Measurements from ENCODE around the gene DOCK4.

Gene DOCK4

DNA sequence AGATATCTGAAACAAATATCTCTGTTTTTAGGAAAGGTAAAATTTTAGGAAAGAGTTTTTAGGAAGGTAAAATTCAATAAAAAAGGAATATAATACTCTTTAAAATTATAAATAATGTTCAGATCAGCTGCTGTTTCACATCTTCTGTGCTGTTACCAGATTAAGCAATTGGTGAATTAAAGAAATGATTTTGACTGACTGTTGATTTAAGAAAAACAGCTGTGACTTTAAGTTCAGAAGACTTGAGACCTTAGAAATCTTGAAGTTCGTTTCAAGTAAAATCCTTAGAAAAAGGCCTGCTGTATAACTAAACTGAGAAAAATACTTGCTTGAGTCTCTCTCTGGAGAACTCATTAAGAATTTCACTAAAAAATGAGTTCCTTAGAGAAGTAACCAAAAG lies 250.6 kb downstream of the DOCK4 start:
- H3K4me2 ChIP-seq (ENCODE audit: low read length, poor library complexity, severe bottlenecking) = no peak overlapping the region
- H3K4me3 ChIP-seq (ENCODE audit: insufficient read depth in 1 of 2, low read depth in 1 of 2, low read length in 2 of 2) = no peak overlapping the region
- peaks cover 0 to 6% of the 10 kb centered on the region in 2 experiments for H3K36me3 ChIP-seq (ENCODE audit: control insufficient read depth in 1 of 2, insufficient read depth in 2 of 2, low read depth in 1 of 2, low read length in 2 of 2)
- H4K91ac ChIP-seq (ENCODE audit: low read length) = no peak overlapping the region
- no CpG with 5 or more reads among the region's 1 CpG for WGBS
- H3K9me3 ChIP-seq (ENCODE audit: control insufficient read depth, low read length) = no peaks in the 10 kb centered on the region
- H2BK15ac ChIP-seq (ENCODE audit: low read depth, poor library complexity, severe bottlenecking) = no peak overlapping the region
- no peak overlapping the region for H2BK120ac ChIP-seq (ENCODE audit: low read depth, low read length)
- no peak overlapping the region for H3K23ac ChIP-seq (ENCODE audit: low read length in 2 of 2)
- H4K8ac ChIP-seq (ENCODE audit: low read length) = no peak overlapping the region
- no peak overlapping the region for H3K14ac ChIP-seq (ENCODE audit: low read length in 2 of 2)
- H3K27ac ChIP-seq (ENCODE audit: low read length, poor library complexity, severe bottlenecking) = no peak overlapping the region
- H2BK5ac ChIP-seq (ENCODE audit: low read depth, low read length, poor library complexity, severe bottlenecking) = no peak overlapping the region
- H3K79me1 ChIP-seq (replicated peaks; ENCODE audit: low read length, poor library complexity, severe bottlenecking) = peaks cover 9% of the 10 kb centered on the region
- DNase-seq = no peak
- H3K27me3 ChIP-seq (ENCODE audit: control insufficient read depth in 1 of 2, insufficient read depth in 1 of 2, low read length in 2 of 2) = no peaks in the 10 kb centered on the region
- no peak overlapping the region for H2AFZ ChIP-seq (ENCODE audit: low read depth, low read length)
- H3K18ac ChIP-seq (ENCODE audit: low read depth in 1 of 2, low read length in 2 of 2) = no peak overlapping the region
- H3K4ac ChIP-seq (ENCODE audit: low read depth in 1 of 2, low read length in 2 of 2) = no peak overlapping the region
- no peak overlapping the region for H2AK5ac ChIP-seq (ENCODE audit: low read length, severe bottlenecking)
- no peak overlapping the region for H2BK12ac ChIP-seq (ENCODE audit: low read length in 2 of 2)
- H3K4me1 ChIP-seq (ENCODE audit: control insufficient read depth, insufficient read depth, low read depth, low read length) = peaks cover 3% of the 10 kb centered on the region
- no peak overlapping the region for H3K9ac ChIP-seq (ENCODE audit: low read length)

DNA sequence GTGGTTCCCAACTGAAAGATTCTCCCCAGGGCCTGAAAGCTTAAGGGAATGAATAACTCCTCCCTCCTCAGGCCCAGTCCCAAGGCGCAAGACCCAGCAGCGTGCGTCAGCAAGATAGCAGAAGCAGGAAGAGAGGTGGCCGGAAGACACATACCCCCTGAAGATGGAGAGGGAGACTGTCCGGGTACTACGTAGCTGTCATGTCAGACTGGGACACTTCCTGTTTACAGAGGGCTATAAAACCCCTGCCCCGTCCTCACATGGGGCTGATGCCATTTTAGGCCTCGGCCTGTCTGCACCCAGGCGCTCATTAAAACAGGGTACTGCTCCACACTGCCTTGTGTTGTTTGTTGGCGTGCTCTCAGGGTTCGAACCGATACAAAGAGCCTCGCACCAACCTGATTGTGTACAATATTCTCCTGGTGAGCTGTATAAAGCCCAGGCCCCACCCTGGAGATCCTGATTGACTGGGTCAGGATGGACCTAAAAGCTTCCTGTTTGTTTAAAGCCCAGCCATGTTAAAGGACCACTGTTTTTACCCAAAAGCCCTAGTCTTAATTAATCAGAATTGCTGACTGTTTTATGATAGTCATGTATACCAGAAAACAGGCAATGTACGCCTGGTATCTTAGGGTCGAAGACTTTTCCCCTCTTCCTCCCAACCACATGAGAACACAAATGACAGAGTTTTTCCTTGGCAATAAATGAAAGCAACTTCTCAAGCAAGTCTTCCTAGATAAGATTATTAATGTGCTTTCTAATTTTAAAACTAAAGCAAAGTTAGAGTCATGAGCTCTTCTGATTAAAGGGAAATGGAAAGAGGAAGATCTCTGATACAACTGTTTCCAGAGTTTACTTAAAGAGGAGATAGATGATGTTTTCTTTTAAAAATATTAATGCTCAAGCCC lies 251.5 kb downstream of the DOCK4 start:
- DNase-seq = peak; percentile 28
- Histone ChIP-seq H3K79me1 (replicated peaks; ENCODE audit: low read length, poor library complexity, severe bottlenecking) (peaks cover 9% of the 10 kb centered on the region), H4K8ac (ENCODE audit: low read length) (peak overlapping the region; percentile 60), H3K23ac (ENCODE audit: low read length in 2 of 2) (no peak overlapping the region), H3K27me3 (ENCODE audit: control insufficient read depth in 1 of 2, insufficient read depth in 1 of 2, low read length in 2 of 2) (no peaks in the 10 kb centered on the region), H3K4me3 (ENCODE audit: insufficient read depth in 1 of 2, low read depth in 1 of 2, low read length in 2 of 2) (no peak overlapping the region), H2BK120ac (ENCODE audit: low read depth, low read length) (no peak overlapping the region), H4K91ac (ENCODE audit: low read length) (peak overlapping the region; percentile 44), H3K9me3 (ENCODE audit: control insufficient read depth, low read length) (no peaks in the 10 kb centered on the region), H3K27ac (ENCODE audit: low read length, poor library complexity, severe bottlenecking) (no peak overlapping the region), H3K9ac (ENCODE audit: low read length) (no peak overlapping the region), H3K4ac (ENCODE audit: low read depth in 1 of 2, low read length in 2 of 2) (peak overlapping the region in 1 of 2 experiments; percentile 33), H2BK5ac (ENCODE audit: low read depth, low read length, poor library complexity, severe bottlenecking) (no peak overlapping the region), H3K14ac (ENCODE audit: low read length in 2 of 2) (no peak overlapping the region), H2BK15ac (ENCODE audit: low read depth, poor library complexity, severe bottlenecking) (no peak overlapping the region), H3K4me1 (ENCODE audit: control insufficient read depth, insufficient read depth, low read depth, low read length) (peaks cover 3% of the 10 kb centered on the region), H3K36me3 (ENCODE audit: control insufficient read depth in 1 of 2, insufficient read depth in 2 of 2, low read depth in 1 of 2, low read length in 2 of 2) (peaks cover 0 to 6% of the 10 kb centered on the region in 2 experiments), H3K18ac (ENCODE audit: low read depth in 1 of 2, low read length in 2 of 2) (peak overlapping the region; percentile 64 to 86), H3K4me2 (ENCODE audit: low read length, poor library complexity, severe bottlenecking) (no peak overlapping the region), H2AFZ (ENCODE audit: low read depth, low read length) (peak overlapping the region; percentile 54), H2AK5ac (ENCODE audit: low read length, severe bottlenecking) (no peak overlapping the region), H2BK12ac (ENCODE audit: low read length in 2 of 2) (peak overlapping the region in 1 of 2 experiments; percentile 59)
- WGBS = 62% methylated on average over 15 of the region's 15 CpGs

DNA sequence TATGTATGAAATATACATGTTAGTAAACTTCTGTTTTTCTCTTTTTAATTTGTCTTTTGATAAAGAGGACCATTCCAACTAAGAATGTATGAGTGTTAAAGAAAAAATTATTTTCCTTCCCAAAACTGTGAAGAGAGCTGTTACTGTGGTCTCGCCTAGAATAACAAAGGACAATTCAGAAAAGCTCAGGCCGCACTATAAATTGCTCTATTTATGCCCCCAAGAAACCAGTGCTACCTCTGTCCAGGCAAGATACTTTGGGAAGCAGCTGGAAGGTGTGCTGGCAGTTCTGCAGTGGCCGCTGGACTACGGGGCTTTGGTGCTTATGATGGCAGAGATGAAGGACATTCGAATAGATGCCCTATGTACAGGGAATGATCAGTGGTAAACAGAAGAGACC lies 252.1 kb downstream of the DOCK4 start:
- peak overlapping the region; percentile 33 to 47 for H3K4ac ChIP-seq (ENCODE audit: low read depth in 1 of 2, low read length in 2 of 2)

DNA sequence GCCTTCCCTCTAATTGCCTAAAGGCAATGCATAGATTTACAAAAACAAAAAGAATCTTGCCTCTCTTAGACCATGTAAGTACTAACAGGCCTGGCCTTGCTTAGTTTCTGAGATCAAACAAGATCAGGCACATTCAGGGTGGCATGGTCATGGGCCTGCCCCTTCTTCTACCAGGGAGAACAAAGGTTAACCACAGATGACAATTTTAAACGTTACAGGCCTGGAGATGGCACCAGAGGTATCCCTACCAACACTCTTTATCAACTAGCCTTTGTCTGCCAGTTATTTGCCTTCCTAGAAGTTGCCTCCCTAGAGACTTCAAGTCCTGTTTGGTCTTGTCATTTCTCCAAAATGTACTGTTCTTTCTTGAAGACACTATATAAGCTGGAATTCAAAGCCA lies 252.6 kb downstream of the DOCK4 start:
- peak; percentile 8 for DNase-seq
- Histone ChIP-seq H3K36me3 (ENCODE audit: control insufficient read depth in 1 of 2, insufficient read depth in 2 of 2, low read depth in 1 of 2, low read length in 2 of 2) (peaks cover 0 to 6% of the 10 kb centered on the region in 2 experiments), H3K9ac (ENCODE audit: low read length) (no peak overlapping the region), H2BK5ac (ENCODE audit: low read depth, low read length, poor library complexity, severe bottlenecking) (no peak overlapping the region), H3K4me1 (ENCODE audit: control insufficient read depth, insufficient read depth, low read depth, low read length) (no peaks in the 10 kb centered on the region), H3K23ac (ENCODE audit: low read length in 2 of 2) (no peak overlapping the region), H4K91ac (ENCODE audit: low read length) (no peak overlapping the region), H3K18ac (ENCODE audit: low read depth in 1 of 2, low read length in 2 of 2) (no peak overlapping the region), H2AFZ (ENCODE audit: low read depth, low read length) (no peak overlapping the region), H3K9me3 (ENCODE audit: control insufficient read depth, low read length) (no peaks in the 10 kb centered on the region), H3K27ac (ENCODE audit: low read length, poor library complexity, severe bottlenecking) (no peak overlapping the region), H3K27me3 (ENCODE audit: control insufficient read depth in 1 of 2, insufficient read depth in 1 of 2, low read length in 2 of 2) (no peaks in the 10 kb centered on the region), H3K14ac (ENCODE audit: low read length in 2 of 2) (no peak overlapping the region), H2BK12ac (ENCODE audit: low read length in 2 of 2) (no peak overlapping the region), H2AK5ac (ENCODE audit: low read length, severe bottlenecking) (no peak overlapping the region), H2BK15ac (ENCODE audit: low read depth, poor library complexity, severe bottlenecking) (no peak overlapping the region), H3K4me3 (ENCODE audit: insufficient read depth in 1 of 2, low read depth in 1 of 2, low read length in 2 of 2) (no peak overlapping the region), H3K4ac (ENCODE audit: low read depth in 1 of 2, low read length in 2 of 2) (no peak overlapping the region), H2BK120ac (ENCODE audit: low read depth, low read length) (no peak overlapping the region), H3K4me2 (ENCODE audit: low read length, poor library complexity, severe bottlenecking) (no peak overlapping the region), H4K8ac (ENCODE audit: low read length) (no peak overlapping the region), H3K79me1 (replicated peaks; ENCODE audit: low read length, poor library complexity, severe bottlenecking) (peaks cover 8% of the 10 kb centered on the region)
- WGBS = 4% methylated on average over 1 of the region's 1 CpG

More for the DNA sequence above, 252.1 kb downstream of the DOCK4 start:
- no peak overlapping the region for H3K4me2 ChIP-seq (ENCODE audit: low read length, poor library complexity, severe bottlenecking)
- H3K27me3 ChIP-seq (ENCODE audit: control insufficient read depth in 1 of 2, insufficient read depth in 1 of 2, low read length in 2 of 2) = no peaks in the 10 kb centered on the region
- no peak overlapping the region for H3K9ac ChIP-seq (ENCODE audit: low read length)
- H3K14ac ChIP-seq (ENCODE audit: low read length in 2 of 2) = no peak overlapping the region
- peaks cover 0 to 6% of the 10 kb centered on the region in 2 experiments for H3K36me3 ChIP-seq (ENCODE audit: control insufficient read depth in 1 of 2, insufficient read depth in 2 of 2, low read depth in 1 of 2, low read length in 2 of 2)
- H2BK12ac ChIP-seq (ENCODE audit: low read length in 2 of 2) = no peak overlapping the region
- 94% methylated on average over 2 of the region's 5 CpGs for WGBS
- H3K4me1 ChIP-seq (ENCODE audit: control insufficient read depth, insufficient read depth, low read depth, low read length) = peaks cover 2% of the 10 kb centered on the region
- no peaks in the 10 kb centered on the region for H3K9me3 ChIP-seq (ENCODE audit: control insufficient read depth, low read length)
- H2AK5ac ChIP-seq (ENCODE audit: low read length, severe bottlenecking) = no peak overlapping the region
- peak overlapping the region in 1 of 2 experiments; percentile 50 for H3K18ac ChIP-seq (ENCODE audit: low read depth in 1 of 2, low read length in 2 of 2)
- H3K27ac ChIP-seq (ENCODE audit: low read length, poor library complexity, severe bottlenecking) = no peak overlapping the region
- H3K4me3 ChIP-seq (ENCODE audit: insufficient read depth in 1 of 2, low read depth in 1 of 2, low read length in 2 of 2) = no peak overlapping the region
- no peak overlapping the region for H3K23ac ChIP-seq (ENCODE audit: low read length in 2 of 2)
- H2AFZ ChIP-seq (ENCODE audit: low read depth, low read length) = no peak overlapping the region
- no peak overlapping the region for H4K91ac ChIP-seq (ENCODE audit: low read length)
- DNase-seq = no peak
- H2BK120ac ChIP-seq (ENCODE audit: low read depth, low read length) = no peak overlapping the region
- H4K8ac ChIP-seq (ENCODE audit: low read length) = no peak overlapping the region
- H2BK5ac ChIP-seq (ENCODE audit: low read depth, low read length, poor library complexity, severe bottlenecking) = no peak overlapping the region
- H3K79me1 ChIP-seq (replicated peaks; ENCODE audit: low read length, poor library complexity, severe bottlenecking) = peaks cover 8% of the 10 kb centered on the region
- H2BK15ac ChIP-seq (ENCODE audit: low read depth, poor library complexity, severe bottlenecking) = no peak overlapping the region
